Hematopoietic multipotent progenitor cell treated with erythropoietin and hydrocortisone succinate and interleukin-3 and kit ligand, for 17 days (in vitro differentiated cells): ENCODE results near the gene ACSS2.

Experiments
- DNase-seq: peaks from one replicate; pipeline ENCODE4 v3.0.0-alpha.2; 2015; ENCODE audit warnings: low spot score

The ACSS2 gene

DNA sequence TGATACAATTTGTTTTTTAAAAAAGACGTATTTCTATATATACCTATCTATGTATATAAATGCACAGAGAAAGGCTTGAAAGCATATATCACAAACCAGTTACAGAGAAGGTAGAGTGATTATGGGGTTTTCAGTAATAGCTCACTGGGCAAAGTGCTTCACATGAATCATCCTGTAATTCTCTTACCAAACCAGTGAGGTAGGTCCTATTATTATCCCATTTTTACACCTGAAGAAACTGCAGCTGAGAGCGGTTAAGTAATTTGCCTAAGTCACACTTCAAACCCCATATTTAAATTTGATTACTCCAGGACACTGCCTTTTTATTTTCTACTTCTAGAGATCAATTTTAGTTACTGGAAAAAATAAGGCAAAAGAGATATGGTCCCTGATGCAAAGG lies 74.8 kb downstream of the ACSS2 start:
- DNase-seq, result no peak

DNA sequence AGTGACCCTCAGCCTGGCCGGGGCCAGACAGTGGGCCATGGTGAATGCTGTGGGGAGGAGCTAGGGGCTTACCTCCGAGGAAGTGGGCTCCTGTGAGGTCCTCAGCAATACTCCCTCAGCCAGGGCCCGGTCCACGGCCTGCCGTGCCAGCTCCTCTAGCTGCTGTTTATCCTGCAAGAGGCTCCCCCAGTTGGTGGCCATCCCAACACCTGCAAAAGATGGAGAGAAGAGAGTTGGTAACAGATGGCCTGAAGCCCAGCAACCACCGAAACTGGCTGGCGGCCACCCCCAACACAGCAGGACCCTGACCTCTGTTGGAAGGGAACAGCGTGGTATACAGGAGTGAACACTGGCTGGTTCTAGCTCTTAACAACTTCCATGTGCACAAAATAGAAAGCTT lies 75.2 kb downstream of the ACSS2 start:
- DNase-seq, result no peak

DNA sequence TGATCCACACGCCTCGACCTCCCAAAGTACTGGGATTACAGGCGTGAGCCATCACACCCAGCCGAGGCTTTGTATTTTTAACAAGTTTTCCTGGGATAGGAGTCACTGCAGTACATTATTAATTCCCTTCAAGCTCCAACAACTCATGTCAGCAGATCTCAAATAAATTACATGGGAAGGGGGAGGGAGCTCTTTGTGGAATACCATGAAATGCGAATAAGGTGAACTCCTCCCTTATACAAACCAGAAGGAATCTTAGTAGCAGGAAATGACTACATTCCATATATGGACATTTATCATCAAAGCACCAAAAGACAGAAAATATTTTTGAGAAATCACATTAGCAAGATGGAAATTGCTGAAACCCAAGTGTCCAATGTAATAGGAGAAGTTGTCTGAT lies 76.3 kb downstream of the ACSS2 start:
- DNase-seq, result no peak

DNA sequence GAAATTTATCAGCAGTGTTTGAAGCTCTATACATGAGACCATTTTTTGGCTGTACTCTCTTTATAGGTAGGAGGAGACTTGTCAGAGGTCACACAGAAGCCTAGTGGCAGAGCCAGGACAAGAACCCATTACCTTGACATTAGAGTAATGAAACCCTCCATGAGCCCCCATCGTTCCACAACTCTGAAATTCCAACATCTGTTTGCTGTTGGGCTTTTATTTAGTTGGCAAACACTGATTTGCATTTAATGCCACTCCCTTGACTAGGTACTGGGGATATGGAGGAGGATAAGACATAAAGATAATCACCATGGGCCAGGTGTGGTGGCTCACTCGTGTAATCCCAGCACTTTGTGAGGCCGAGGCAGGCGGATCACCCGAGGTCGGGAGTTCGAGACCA lies 77.5 kb downstream of the ACSS2 start:
- DNase-seq, result no peak

DNA sequence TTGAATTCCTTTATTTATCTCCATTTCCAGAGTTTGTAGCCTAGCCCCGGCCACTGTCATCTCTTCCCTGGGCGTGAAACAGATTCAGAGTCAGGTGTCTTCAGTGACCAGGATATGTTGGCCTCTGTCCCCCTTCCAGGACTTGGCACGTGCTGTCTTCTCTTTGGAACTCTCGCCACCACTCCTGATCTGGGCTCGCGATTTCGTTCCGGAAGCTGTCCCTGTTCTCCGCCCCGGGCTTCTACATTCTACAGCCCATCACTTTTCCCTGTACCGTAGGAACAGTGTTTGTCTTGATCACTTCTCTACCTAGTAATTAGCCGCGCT lies 78.5 kb downstream of the ACSS2 start:
- DNase-seq, result peak; percentile 9

DNA sequence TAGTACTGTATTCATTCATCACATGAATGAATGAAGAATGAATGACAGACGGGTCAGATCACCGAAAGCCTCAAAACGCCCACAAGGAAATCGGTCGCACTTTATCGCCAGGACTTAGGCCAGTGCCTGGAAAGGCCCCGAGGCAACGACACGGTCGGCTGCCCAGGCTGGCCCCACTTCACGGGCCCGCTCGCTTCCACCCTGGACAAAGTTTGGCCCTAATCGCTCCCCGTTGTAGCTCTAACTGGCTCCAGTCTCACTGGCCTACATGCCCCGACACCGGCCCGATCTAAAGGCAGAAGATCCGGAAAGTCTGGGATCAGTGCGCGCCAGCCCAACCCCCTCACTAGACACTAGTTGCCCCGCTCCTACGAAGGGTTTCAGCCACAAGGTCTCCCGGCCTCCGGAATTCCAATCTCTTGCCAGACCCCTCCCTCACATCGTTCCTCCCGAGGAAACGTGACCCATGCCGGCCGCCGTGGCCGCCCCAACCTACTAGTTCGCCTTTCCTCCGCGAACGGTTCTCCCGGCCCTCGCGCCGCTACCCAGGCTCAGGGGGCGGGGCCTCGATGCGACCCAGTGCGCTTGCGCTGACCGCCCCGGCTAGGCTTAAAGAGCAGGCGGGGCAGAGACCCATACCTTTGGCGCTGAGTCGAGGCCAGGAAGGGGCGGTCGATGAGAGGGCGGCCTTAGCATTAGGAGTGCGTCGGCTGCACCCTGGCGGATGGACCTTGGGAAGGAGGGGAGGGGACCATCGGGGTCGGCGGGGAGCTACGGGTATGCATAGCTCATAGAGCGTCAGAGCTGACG lies 79.0 kb downstream of the ACSS2 start, which contains the start of the genes GSS and MYH7B:
Gene GSS (minus strand): TSS at position 576 of the 810 bp plus-strand sequence. CDS start 3,954 bp downstream, outside the sequence.
Gene MYH7B (plus strand): TSS at position 638 of the 810 bp plus-strand sequence. CDS start 22,138 bp downstream, outside the sequence.
- DNase-seq, result peak; percentile 92

DNA sequence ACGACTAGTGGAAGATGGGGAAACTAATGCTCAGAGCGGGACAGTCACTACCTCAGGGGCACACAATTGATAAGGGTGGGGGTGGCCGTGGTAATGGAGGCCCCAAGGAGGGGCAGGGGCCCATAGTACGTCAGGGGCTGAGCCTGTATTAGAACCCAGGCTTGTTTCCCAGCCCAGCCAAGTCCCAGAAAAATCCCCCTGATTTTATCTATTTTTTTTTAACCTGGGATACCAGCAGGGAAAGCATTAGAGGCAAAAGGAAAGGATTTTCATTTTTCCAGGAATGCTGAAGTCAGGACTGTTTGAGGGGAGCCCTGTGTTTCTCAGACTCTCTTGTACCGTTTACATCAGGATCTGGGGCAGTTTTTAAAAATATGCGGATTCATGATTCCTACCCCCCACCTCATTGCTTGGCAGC lies 79.6 kb downstream of the ACSS2 start:
- no peak for DNase-seq

DNA sequence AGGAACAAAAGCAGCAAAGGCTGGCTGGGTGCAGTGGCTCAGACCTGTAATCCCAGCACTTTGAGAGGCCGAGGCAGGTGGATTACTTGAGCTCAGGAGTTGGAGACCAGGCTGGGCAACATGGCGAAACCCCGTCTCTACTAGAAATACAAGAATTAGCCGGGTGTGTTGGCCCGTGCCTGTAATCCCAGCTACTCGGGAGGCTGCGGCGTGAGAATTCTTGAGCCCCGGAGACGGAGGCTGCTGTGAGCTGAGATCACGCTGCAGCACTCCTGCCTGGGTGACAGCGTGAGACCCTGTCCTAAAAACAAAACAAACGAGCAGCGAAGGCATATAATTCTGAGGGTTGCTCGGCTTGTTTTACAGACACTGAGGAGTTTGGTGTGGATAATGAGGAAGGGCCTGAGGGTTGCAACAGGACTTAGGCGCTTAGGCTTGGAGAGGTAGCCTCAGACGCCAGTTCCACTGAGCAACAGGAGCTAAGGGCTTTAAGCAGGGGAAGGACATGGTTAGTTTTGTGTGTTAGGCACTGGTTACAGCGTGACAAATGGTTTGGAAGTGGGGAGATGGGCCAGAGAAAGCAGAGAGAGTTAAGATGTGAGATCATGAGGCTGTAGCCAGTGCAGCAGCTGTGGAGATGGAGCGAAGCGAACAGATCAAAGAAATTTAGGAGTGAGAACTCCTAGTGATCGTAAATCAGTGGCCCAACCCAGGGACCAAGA lies 80.5 kb downstream of the ACSS2 start:
- DNase-seq, result no peak

DNA sequence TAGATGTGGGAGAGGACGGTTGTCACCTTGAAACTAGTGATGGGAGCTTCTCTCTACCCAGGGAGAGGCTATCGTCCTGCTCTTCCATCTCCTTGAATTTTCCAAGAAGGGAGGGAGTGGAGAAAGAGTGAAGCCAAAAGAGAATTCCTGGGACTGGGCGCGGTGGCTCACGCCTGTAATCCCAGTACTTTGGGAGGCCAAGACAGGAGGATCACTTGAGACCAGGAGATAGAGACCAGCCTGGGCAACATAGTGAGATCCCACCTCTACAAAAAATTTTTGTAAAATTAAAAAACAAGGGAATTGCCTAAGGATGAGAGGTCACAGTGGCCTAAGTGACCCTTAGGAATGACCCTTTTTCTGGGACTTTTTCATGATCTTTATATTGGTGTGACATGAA lies 88.1 kb downstream of the ACSS2 start:
- DNase-seq, result no peak

DNA sequence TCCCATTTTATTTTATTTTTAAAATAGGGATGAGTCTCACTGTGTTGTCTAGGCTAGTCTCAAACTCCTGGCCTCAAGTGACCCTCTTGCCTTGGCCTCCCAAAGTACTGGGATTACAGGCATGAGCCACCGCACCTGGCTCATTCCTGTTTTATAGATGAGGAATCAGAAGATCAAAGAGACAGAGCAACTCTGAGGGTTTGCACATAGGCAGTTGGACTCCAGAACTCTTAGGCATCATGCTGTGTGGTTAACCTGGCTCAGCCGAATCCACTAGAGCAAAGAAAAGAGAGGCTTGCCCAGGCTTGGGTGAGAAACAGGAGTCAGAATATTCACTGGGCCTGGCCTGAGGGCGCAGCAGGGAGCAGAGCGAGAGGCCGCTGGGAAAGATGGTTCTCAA lies 88.6 kb downstream of the ACSS2 start:
- no peak for DNase-seq

DNA sequence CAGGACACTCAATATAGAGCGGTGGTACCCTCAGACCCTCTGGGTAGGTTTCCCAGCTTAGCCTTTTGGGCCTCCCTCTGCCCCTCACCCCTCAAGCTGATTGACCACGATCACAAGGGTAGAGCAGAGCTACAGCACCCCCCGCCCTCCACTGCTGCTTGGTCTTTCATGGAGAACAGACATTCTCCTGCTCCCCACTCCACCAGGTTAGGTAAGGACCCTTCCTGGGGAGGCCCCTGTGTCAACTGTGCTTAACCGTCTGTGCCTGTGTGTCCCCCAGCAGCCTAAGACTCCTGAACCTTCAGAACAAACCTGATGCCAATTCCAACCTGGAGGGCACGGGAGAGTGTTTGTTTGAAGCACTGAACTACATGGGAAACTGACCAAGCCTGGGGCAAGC lies 91.0 kb downstream of the ACSS2 start:
- no peak for DNase-seq

DNA sequence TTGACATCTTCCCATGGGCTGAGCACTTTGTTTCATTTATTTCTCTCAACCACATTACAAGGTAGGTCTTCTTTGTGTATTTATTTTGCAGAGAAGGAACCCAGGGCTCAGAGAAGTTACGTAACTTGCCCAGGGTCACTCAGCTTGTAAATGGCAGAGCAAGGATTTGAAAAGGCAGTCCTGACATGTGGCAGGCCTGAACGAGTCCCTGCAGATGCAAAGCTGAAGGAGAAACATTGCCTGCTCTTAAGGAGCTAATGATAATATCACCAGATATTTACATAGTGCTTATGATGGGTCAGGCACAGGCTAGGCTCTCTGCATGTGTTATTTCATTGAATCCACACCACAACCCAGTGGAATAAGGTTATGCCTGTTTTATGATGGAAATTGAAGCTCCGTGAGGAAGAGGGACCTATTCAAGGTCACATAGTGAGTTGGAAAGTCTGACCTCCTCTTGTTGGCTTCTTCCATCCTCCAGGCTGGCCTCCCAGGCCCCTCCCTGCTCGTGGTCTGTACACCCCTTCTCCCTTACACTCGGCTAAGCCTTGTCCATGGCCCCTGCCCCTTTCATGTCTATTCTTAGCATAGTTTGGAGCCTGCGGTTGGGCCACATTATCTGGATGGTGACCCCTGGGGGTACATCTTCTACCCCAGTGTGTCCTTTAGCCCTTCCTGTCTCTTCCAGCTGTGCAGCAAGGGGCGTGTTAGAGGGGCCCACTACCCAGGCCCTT lies 91.8 kb downstream of the ACSS2 start:
- DNase-seq, result no peak

DNA sequence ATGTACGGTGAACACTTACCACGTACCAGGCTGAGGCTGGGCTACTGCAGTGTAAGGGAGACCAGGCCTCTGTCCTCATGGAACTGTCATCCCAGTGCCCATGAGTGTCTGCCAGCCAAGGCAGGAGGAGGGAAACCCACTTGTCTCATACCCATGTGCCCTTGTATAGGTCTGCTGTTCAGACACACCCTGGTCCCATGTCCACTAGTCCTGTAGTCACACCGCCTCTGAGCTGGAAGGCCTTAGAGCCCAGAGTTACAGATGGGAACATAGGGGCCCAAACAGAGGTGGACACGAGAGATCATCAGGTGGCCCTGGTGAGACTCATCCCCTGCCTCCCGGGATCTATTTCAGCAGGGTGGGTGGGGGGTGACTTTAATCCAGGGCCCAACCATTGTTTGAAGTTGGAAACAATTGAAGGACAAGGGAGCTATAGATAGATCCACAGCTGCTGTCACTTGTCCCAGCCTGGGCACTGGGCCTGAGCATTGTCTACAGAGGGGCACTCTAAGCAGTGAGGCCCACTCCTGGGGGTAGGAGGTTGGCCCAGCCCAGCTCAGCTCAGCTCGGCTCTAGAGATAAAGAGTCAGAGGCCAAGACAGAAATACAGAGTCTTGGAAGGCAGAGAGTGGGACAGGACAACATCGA lies 93.9 kb downstream of the ACSS2 start:
- no peak for DNase-seq

DNA sequence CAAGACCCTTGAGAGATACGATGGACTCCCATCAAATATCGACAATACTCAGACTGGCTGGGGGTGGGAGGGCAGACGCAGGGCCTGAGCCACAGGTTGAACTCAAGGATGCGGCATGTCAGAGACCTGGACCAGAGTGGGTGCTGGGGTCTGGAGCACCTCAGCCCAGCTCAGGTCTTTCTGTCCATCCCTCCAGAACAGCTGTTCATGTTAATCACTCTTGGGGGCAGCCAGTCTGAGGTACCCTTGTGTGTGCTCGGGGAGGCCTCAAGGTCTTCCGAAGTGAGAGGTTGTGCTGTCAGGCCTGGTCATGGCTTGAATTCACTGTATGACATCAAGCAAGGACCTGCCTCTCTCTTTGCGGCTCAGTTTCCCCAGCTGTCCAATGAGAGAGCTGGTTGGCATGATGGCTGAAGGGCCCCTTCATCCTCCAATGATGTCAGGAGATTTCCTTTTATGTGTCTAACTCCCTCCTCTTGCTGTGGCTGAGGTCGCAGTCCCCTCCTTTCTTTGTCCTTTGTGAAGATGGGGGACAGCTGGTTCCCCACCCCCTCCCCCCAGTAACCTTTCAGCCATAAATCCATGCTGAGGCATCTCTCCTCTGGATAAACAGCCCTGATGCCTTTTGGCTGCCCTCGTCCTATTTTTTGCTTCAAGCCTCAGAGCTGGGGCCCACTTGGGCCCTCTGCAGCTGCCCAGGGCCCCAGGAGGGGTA lies 94.6 kb downstream of the ACSS2 start:
- DNase-seq, result no peak

DNA sequence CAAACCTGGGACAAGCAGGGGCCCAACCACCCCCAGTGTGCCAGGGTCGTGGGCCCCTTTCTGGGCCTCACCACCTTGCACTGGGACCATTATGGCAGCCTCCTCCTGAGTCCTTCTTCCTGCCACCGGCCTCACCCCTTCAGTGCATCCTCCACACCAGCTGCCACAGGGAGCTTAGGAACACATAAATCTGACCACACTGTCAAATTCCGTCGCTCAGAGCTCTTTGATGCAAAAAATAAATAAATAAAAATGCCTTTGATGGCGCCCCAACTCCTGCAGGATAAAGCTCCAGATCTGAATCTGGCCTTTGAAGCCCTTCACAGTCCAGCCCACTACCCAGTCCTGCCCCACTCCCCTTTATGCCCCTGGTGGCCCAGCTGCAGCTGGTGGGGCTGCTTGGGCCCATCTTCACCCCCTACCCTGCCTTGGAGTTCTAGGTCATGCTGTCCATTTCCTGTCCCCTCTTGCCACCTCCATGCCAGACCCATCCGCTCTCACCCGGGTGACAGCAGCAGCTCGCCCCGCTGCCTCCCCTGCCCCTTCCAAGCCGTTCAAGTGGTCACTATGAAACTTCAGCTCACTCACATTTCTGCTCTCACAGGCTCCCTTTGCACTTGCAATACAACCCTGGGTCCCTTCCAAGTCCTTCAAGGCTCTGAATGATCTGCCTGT lies 95.3 kb downstream of the ACSS2 start:
- no peak for DNase-seq

DNA sequence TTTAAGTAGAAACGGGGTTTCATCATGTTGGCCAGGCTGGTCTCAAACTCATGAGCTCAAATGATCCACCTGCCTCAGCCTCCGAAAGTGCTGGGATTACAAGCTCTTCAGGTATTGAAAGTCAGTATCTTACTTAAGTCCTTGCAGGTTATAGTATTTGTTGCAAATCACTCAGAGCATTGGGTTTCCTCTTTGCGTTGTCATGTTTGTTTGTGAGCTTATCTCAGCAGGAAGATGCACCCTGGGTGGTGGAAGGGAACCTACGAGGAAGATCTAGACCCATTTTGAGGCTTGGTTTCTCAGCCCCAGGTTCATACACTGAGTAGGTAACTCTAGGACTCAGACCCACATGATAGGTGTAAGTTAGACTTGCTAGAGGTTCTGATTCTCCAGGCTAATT lies 97.8 kb downstream of the ACSS2 start:
- DNase-seq, result no peak

DNA sequence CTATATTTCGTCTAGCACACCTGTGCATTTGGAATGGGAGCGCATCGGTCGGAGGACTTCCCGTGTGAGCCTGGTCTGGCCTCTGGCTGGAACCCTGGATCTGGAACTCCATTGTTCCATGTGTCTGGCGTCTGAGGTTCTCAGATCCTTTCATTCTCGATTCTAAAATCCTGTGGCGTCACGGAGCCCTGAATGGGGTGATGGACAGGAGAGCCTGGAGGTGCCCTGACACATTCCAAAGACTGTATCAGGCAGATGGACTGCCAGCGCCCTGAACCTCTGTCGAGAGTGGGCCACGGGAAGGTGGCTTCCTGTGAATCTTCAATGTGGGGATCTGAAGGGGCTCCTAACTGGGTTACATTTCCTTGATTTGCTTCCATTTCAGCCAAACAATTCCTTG lies 99.9 kb downstream of the ACSS2 start:
- no peak for DNase-seq
